Vagina (tissue), 2 donors: ENCODE measurements around the gene PARN. TPM values are rescaled to one million over a fixed set of nuclear protein-coding genes. Genes with fewer than 3 reads are reported as not detected.

Experiments
- DNase-seq, 2 donors: peaks; one replicate each; pipeline ENCODE4 v3.0.0-alpha.2; 2017; ENCODE audit errors: extremely low spot score in 2 of 2
- H3K27ac ChIP-seq: fragments of 200-600 bp; sonication (generic); one replicate; pipeline ENCODE4 v1.5.1; 2019
- H3K27me3 ChIP-seq: fragments of 200-600 bp; sonication (generic); one replicate; pipeline ENCODE4 v1.5.1; 2019
- H3K36me3 ChIP-seq, 2 donors: fragments of 200-600 bp; sonication (generic); one replicate each; pipeline ENCODE4 v1.5.1; 2017 to 2019
- H3K4me1 ChIP-seq: fragments of 200-600 bp; sonication (generic); one replicate; pipeline ENCODE4 v1.5.1; 2019
- H3K4me3 ChIP-seq, 2 donors: fragments of 200-600 bp; sonication (generic); 1 replicate in 1 of 2; 2 replicates in 1 of 2; pipeline ENCODE4 v1.5.1; 2016 to 2019
- H3K9me3 ChIP-seq: fragments of 200-600 bp; sonication (generic); one replicate; pipeline ENCODE4 v1.5.1; 2019
- CTCF ChIP-seq, 3 experiments: fragments of 450-650 bp in 2 of 3; fragments of 200-600 bp in 1 of 3; sonication (generic) in 1 of 3; IDR thresholded peaks; one replicate each; pipeline ENCODE4 v1.5.1; 2017 to 2019; ENCODE audit warnings: antibody characterized with exemption in 3 of 3, mild to moderate bottlenecking in 2 of 3, moderate library complexity in 2 of 3
- POLR2A ChIP-seq, 2 donors: fragments of 450-650 bp; IDR thresholded peaks; one replicate each; pipeline ENCODE4 v1.6.1; 2017; ENCODE audit warnings: antibody characterized with exemption in 2 of 2, mild to moderate bottlenecking in 2 of 2, moderate library complexity in 2 of 2
- POLR2AphosphoS5 ChIP-seq, 2 donors: sonication (generic); formaldehyde crosslinking; IDR thresholded peaks; one replicate each; pipeline ENCODE4 v1.9.0; 2017; ENCODE audit warnings: antibody characterized with exemption in 2 of 2, mild to moderate bottlenecking in 2 of 2, low read depth in 1 of 2; ENCODE audit not compliant: insufficient read depth in 1 of 2
- intact Hi-C: fragments of 100-400 bp; cut with DNase I; formaldehyde crosslinking; loops from one replicate; pipeline ENCODE4 v1.15.1; 2023
- total RNA-seq: library from RNA; depleted of rRNA; stranded (reverse); fragments of >200 nt; gene quantifications from one replicate; pipeline ENCODE4 v1.2.3, GENCODE V29; 2016

PARN gene
- total RNA-seq, 1 donor from 2014 or later = 39.3 TPM

DNA sequence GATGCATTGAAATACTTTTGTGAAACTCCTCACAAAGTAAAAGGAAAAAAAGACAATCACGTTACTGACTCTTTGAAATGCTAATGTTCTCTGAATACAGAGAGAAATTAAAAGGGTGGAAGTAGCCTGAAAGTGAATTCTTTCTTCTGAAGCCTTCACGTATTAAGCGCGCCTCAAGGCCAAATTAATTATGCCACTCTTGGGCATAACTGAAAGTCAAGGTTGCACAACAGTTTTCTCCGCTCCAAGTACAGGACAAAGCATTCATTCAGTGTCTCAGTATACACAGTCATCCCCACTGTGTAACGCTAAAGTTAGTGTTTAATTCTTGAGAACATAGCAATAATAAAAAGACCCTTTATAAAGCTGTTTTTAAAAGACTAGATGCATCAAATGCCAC lies 21.5 kb downstream of the PARN start:
- intact Hi-C loops = no loop called here
- Histone ChIP-seq H3K27ac (no peak overlapping the region), H3K36me3 (peaks cover 0 to 73% of the 10 kb centered on the region in 2 donors), H3K9me3 (no peaks in the 10 kb centered on the region), H3K4me3 (no peak overlapping the region), H3K4me1 (no peaks in the 10 kb centered on the region), H3K27me3 (no peaks in the 10 kb centered on the region)
- TF ChIP-seq POLR2A (IDR thresholded peaks at IDR 0.05) (no peak), POLR2AphosphoS5 (IDR thresholded peaks at IDR 0.05; ENCODE audit: insufficient read depth in 1 of 2, low read depth in 1 of 2) (no peak), CTCF (IDR thresholded peaks at IDR 0.05) (no peak)
- no peak for DNase-seq

DNA sequence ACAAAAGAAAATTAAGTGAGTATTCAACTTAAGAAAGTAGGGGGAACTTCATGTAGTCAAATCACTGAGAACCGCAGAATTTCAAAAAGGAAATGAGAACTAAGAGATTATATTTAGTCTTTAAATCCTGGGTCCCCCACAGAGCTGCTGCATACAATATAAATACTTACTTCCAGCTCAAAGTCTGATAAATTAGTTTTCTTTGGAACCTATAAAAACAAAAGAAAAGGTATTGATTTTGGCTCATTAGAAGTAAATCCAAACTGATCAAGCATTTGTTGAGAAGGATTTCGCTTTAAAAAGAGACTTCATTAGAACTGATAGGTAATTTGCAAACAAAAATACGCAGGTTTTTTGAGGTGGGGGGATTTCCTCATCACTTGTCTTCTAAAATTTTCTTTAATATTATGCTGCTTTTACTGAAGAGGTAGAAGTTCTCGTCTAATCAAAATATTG lies 21.9 kb downstream of the PARN start:
- H3K4me1 ChIP-seq = no peaks in the 10 kb centered on the region
- intact Hi-C loops = no loop called here
- TF ChIP-seq CTCF (IDR thresholded peaks at IDR 0.05) = no peak
- TF ChIP-seq POLR2A (IDR thresholded peaks at IDR 0.05) = no peak
- TF ChIP-seq POLR2AphosphoS5 (IDR thresholded peaks at IDR 0.05; ENCODE audit: insufficient read depth in 1 of 2, low read depth in 1 of 2) = no peak
- peaks cover 0 to 73% of the 10 kb centered on the region in 2 donors for H3K36me3 ChIP-seq
- no peaks in the 10 kb centered on the region for H3K9me3 ChIP-seq
- no peaks in the 10 kb centered on the region for H3K27me3 ChIP-seq
- H3K27ac ChIP-seq = no peak overlapping the region
- no peak overlapping the region for H3K4me3 ChIP-seq
- DNase-seq = no peak

DNA sequence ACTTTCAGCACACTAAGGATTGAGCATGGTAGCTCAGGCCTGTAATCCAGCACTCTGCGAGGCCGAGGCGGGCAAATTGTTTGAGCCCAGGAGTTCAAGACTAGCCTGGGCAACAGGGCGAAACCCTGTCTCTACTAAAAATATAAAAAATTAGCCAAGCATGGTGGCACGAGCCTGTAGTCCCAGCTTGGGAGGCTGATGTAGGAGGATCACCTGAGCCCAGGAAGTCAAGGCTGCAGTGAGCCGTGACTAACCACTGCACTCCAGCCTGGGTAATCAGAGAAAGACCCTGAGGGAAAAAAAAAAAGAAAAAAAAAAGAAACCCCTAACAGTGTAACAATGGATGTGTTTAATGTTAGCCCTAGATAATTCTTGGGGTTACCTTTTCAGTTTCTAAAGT lies 24.0 kb downstream of the PARN start:
- no peak overlapping the region for H3K4me3 ChIP-seq
- intact Hi-C loops = no loop called here
- H3K4me1 ChIP-seq = no peaks in the 10 kb centered on the region
- H3K27me3 ChIP-seq = no peaks in the 10 kb centered on the region
- TF ChIP-seq POLR2AphosphoS5 (IDR thresholded peaks at IDR 0.05; ENCODE audit: insufficient read depth in 1 of 2, low read depth in 1 of 2) (no peak), CTCF (IDR thresholded peaks at IDR 0.05) (no peak), POLR2A (IDR thresholded peaks at IDR 0.05) (no peak)
- no peaks in the 10 kb centered on the region for H3K9me3 ChIP-seq
- H3K27ac ChIP-seq = no peak overlapping the region
- H3K36me3 ChIP-seq = peaks cover 0 to 79% of the 10 kb centered on the region in 2 donors
- no peak for DNase-seq

DNA sequence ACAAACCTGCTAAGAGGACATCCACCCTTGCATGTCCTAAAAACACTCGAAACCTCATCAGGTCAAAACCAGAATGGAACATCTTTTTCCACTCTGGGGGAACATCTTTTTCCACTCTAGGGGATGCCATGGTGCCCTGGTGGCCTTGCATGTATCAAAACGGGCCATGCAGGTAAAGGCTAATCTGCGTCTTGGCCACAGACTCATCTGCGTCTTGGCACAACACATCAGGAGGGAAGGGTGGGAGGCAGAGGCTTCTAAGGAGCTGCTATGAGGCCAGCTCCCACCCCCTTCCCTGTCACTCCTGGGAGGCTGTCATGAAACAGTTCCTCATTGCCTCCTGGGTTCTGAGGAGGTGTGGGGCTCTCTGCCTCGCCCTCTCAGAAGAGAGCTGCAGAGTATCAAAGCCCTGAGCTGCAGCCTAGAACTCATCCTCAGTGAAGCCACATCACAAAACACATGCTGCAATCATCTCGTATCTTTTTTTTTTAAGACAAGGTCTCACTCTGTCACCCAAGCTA lies 27.6 kb downstream of the PARN start:
- DNase-seq = no peak
- H3K9me3 ChIP-seq = no peaks in the 10 kb centered on the region
- H3K4me1 ChIP-seq = no peaks in the 10 kb centered on the region
- H3K27ac ChIP-seq = no peak overlapping the region
- no peaks in the 10 kb centered on the region for H3K27me3 ChIP-seq
- intact Hi-C loops = no loop called here
- TF ChIP-seq POLR2A (IDR thresholded peaks at IDR 0.05) (no peak), POLR2AphosphoS5 (IDR thresholded peaks at IDR 0.05; ENCODE audit: insufficient read depth in 1 of 2, low read depth in 1 of 2) (no peak), CTCF (IDR thresholded peaks at IDR 0.05) (no peak)
- H3K4me3 ChIP-seq = no peak overlapping the region
- H3K36me3 ChIP-seq = peaks cover 0 to 67% of the 10 kb centered on the region in 2 donors

- Histone ChIP-seq H3K4me1 (no peaks in the 10 kb centered on the region), H3K4me3 (no peak overlapping the region), H3K27me3 (no peaks in the 10 kb centered on the region), H3K27ac (no peak overlapping the region), H3K36me3 (peaks cover 0 to 47% of the 10 kb centered on the region in 2 donors), H3K9me3 (no peaks in the 10 kb centered on the region)
- no peak for TF ChIP-seq POLR2A (IDR thresholded peaks at IDR 0.05)
- peak in 1 of 3 experiments; percentile 47 for TF ChIP-seq CTCF (IDR thresholded peaks at IDR 0.05)
- TF ChIP-seq POLR2AphosphoS5 (IDR thresholded peaks at IDR 0.05; ENCODE audit: insufficient read depth in 1 of 2, low read depth in 1 of 2) = no peak
- no peak for DNase-seq
- intact Hi-C loops = no loop called here
Observed at GRCh38 chr16:14600164-14600563, 29.9 kb downstream of the PARN start.
